SKM-1 treated with dmso at 0.1 percent for 144 hours (cell line): ENCODE data around the gene RASA4B.
"Not testable (repeated sequence)": the region's sequence is repeated elsewhere in the genome, so short reads cannot be mapped to it uniquely, and the experiment has no call there.

Experiments used
- DNase-seq: peaks from one replicate; lab custom pipeline; 2025; ENCODE audit not compliant: unreplicated experiment; lab: John Stamatoyannopoulos, UW

Gene RASA4B

GRCh38 chr7:102512642-102513221 lies 4.8 kb downstream of the RASA4B start:
- DNase-seq, result not testable (repeated sequence)

- DNase-seq, result not testable (repeated sequence)
These were observed 5.6 kb downstream of the RASA4B start for GRCh38 chr7:102511860-102512522.

GRCh38 chr7:102510575-102510974 lies 7.0 kb downstream of the RASA4B start:
- DNase-seq, result not testable (repeated sequence)

- DNase-seq, result not testable (repeated sequence)
These were observed 10.0 kb downstream of the RASA4B start for GRCh38 chr7:102507410-102508088.

GRCh38 chr7:102505298-102506185 lies 12.0 kb downstream of the RASA4B start:
- not testable (repeated sequence) for DNase-seq

- not testable (repeated sequence) for DNase-seq
These were observed 14.4 kb downstream of the RASA4B start for GRCh38 chr7:102503141-102503540.

- DNase-seq, result not testable (repeated sequence)
These were observed 19.3 kb downstream of the RASA4B start for GRCh38 chr7:102498321-102498720.

GRCh38 chr7:102497308-102497707 lies 20.3 kb downstream of the RASA4B start:
- not testable (repeated sequence) for DNase-seq

- not testable (repeated sequence) for DNase-seq
These were observed 20.7 kb downstream of the RASA4B start for GRCh38 chr7:102496861-102497260.

GRCh38 chr7:102494473-102495149 lies 23.0 kb downstream of the RASA4B start:
- not testable (repeated sequence) for DNase-seq

- not testable (repeated sequence) for DNase-seq
These were observed 23.6 kb downstream of the RASA4B start for GRCh38 chr7:102494026-102494425.

- not testable (repeated sequence) for DNase-seq
These were observed 24.2 kb downstream of the RASA4B start for GRCh38 chr7:102493220-102493935.

- not testable (repeated sequence) for DNase-seq
These were observed 27.0 kb downstream of the RASA4B start for GRCh38 chr7:102490529-102491075.

- not testable (repeated sequence) for DNase-seq
These were observed 33.3 kb downstream of the RASA4B start for GRCh38 chr7:102484317-102484716.

- not testable (repeated sequence) for DNase-seq
These were observed 35.6 kb downstream of the RASA4B start for GRCh38 chr7:102481962-102482361.

GRCh38 chr7:102479982-102480637 lies 37.5 kb downstream of the RASA4B start:
- not testable (repeated sequence) for DNase-seq

GRCh38 chr7:102479209-102479584 lies 38.4 kb downstream of the RASA4B start:
- DNase-seq, result not testable (repeated sequence)

GRCh38 chr7:102478314-102479208 lies 39.0 kb downstream of the RASA4B start, which contains the start of gene POLR2J:
POLR2J (minus strand) TSS chr7:102478922; CDS start chr7:102478860, 62 bp downstream.
- DNase-seq, result not testable (repeated sequence)
